Measurements from ENCODE around the gene TRPM6.

Gene TRPM6

GRCh38 chr9:74718709-74719108 is 169.0 kb downstream of the TRPM6 start:
- no peak for DNase-seq

GRCh38 chr9:74711341-74711740 is 176.4 kb downstream of the TRPM6 start:
- DNase-seq: no peak

DNA sequence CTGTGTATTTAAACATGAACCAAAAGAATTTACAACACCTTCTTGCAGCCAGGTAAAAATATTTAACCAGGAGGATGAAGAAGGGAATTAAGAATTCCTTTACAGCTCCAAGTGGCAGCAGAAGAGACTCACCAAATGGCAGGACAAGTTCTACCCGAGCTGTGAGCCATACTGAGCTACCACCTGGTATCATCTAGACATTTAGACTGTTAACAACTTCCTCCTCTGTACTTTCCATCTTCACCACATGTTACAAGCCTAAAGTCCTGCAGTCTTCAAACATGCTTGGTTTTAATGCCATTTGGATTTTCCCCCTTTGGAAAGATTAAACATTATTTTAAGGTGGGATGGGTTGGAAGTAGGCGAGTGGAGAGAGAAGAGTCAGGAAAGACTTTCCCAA is 190.2 kb downstream of the TRPM6 start:
- no peak for DNase-seq

DNA sequence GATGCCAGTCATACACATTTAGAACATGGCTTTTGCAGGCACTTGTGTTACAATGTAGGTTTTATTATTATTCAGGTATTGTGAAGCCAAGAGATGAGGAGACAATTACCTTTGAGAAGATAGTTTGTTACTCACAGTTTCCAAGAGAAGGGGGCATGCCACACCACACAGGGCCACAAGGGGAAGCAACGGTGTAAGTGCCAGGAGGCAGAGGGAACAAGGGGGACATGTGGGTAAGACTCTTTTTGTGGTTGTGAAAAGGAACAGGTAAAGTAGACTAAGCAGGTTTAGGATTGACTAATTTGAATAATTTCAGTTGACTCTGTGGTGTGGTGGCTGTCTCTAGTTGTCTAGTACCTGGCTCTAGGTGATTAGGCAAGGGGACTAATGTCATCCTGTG is 191.2 kb downstream of the TRPM6 start:
- DNase-seq: no peak

GRCh38 chr9:74691058-74691457 is 196.7 kb downstream of the TRPM6 start:
- DNase-seq: no peak

DNA sequence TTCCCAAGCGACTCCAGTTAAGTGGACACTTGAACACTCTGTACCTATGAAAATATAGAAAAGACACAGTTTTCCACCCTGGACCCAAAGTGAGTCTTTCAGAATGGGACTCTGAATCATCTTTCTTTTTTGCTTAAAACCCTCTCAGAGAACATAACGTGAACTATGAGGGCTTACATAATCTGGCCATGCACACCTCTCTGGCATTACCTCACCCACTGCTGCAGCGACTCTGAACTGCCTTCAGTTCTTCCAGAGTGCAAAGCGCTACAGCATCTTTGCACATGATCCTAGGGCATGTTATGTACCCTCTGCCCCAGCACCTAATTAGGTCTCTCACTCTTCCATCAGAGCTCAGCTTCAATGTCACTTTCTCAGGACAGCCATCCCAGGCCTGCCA is 204.4 kb downstream of the TRPM6 start:
- DNase-seq: no peak

GRCh38 chr9:74681906-74682305 is 205.8 kb downstream of the TRPM6 start:
- no peak for DNase-seq

GRCh38 chr9:74674077-74674476 is 213.6 kb downstream of the TRPM6 start:
- DNase-seq: no peak
